Calu3 (cell line): Measurements from ENCODE around the gene INF2. TPM values are rescaled to one million over a fixed set of nuclear protein-coding genes. Genes with fewer than 3 reads are reported as not detected.

Experiments used
- BruUV-seq: library from RNA; stranded (reverse); fragments of 400-500 nt; replicated peaks from 2 replicates; lab custom pipeline; 2021; lab: Mats Ljungman, UMichigan
- CTCF ChIA-PET: fragments of 300-600 bp; sonication (Branson Sonifier 250); formaldehyde crosslinking; loops from one replicate; lab custom pipeline; 2022; ENCODE audit warnings: antibody characterized with exemption; lab: Charles Lee
- DNase-seq: peaks from one replicate; pipeline ENCODE4 v3.0.0; 2022
- H3K27ac Mint-ChIP-seq: one replicate; pipeline ENCODE4 v1.8.0; 2022; ENCODE audit warnings: mixed read lengths; ENCODE audit not compliant: unreplicated experiment
- H3K27me3 Mint-ChIP-seq: one replicate; pipeline ENCODE4 v1.8.0; 2022; ENCODE audit warnings: mixed read lengths; ENCODE audit not compliant: unreplicated experiment
- H3K36me3 Mint-ChIP-seq: one replicate; pipeline ENCODE4 v1.8.0; 2022; ENCODE audit warnings: mild to moderate bottlenecking, moderate library complexity, mixed read lengths; ENCODE audit not compliant: insufficient read depth, unreplicated experiment
- H3K4me1 Mint-ChIP-seq: one replicate; pipeline ENCODE4 v1.8.0; 2022; ENCODE audit warnings: mild to moderate bottlenecking, low read depth, mixed read lengths; ENCODE audit not compliant: unreplicated experiment
- H3K4me3 Mint-ChIP-seq: one replicate; pipeline ENCODE4 v1.8.0; 2022; ENCODE audit warnings: mild to moderate bottlenecking, low read depth, moderate library complexity, mixed read lengths; ENCODE audit not compliant: unreplicated experiment
- H3K9me3 Mint-ChIP-seq: one replicate; pipeline ENCODE4 v1.8.0; 2022; ENCODE audit warnings: low read depth, mixed read lengths; ENCODE audit not compliant: unreplicated experiment
- CTCF ChIP-seq: fragments of 200-600 bp; IDR thresholded peaks from one replicate; pipeline ENCODE4 v1.8.0; 2022; ENCODE audit warnings: antibody characterized with exemption; ENCODE audit not compliant: unreplicated experiment
- intact Hi-C: fragments of 100-400 bp; cut with micrococcal nuclease; formaldehyde crosslinking; loops from one replicate; pipeline ENCODE4 v1.10.0; 2022; ENCODE audit not compliant: unreplicated experiment
- total RNA-seq: library from RNA; stranded (reverse); gene quantifications from 2 replicates; pipeline ENCODE4 v1.2.3, GENCODE V29; 2022

The INF2 gene
- total RNA-seq, 1 experiment from 2014 or later, result 208 TPM

GRCh38 chr14:104700225-104700651 is 10.8 kb downstream of the INF2 start:
- CTCF ChIA-PET, result no interaction called here
- TF ChIP-seq CTCF, result no peak
- H3K27me3 Mint-ChIP-seq, result no peaks in the 10 kb centered on the region
- no peak overlapping the region for H3K4me3 Mint-ChIP-seq
- peaks cover 9% of the 10 kb centered on the region for H3K4me1 Mint-ChIP-seq
- H3K27ac Mint-ChIP-seq, result no peak overlapping the region
- no peaks in the 10 kb centered on the region for H3K9me3 Mint-ChIP-seq
- BruUV-seq, result no TSS peak
- peaks cover 66% of the 10 kb centered on the region for H3K36me3 Mint-ChIP-seq
- intact Hi-C loops, result no loop called here
- DNase-seq, result no peak

GRCh38 chr14:104700747-104701217 is 11.4 kb downstream of the INF2 start:
- no peak for DNase-seq
- Mint-ChIP-seq H3K4me3 (no peak overlapping the region), H3K27ac (no peak overlapping the region), H3K36me3 (peaks cover 69% of the 10 kb centered on the region), H3K9me3 (no peaks in the 10 kb centered on the region), H3K27me3 (no peaks in the 10 kb centered on the region), H3K4me1 (peaks cover 6% of the 10 kb centered on the region)
- no peak for TF ChIP-seq CTCF
- intact Hi-C loops, result no loop called here
- no TSS peak for BruUV-seq
- CTCF ChIA-PET, result no interaction called here

- Mint-ChIP-seq H3K4me3 (no peak overlapping the region), H3K4me1 (no peaks in the 10 kb centered on the region), H3K9me3 (no peaks in the 10 kb centered on the region), H3K27me3 (no peaks in the 10 kb centered on the region), H3K27ac (no peak overlapping the region), H3K36me3 (peaks cover 65% of the 10 kb centered on the region)
- TF ChIP-seq CTCF, result no peak
- intact Hi-C loops, result no loop called here
- BruUV-seq, result no TSS peak
- DNase-seq, result no peak
- CTCF ChIA-PET, result no interaction called here
Measured at GRCh38 chr14:104701383-104702076, 12.1 kb downstream of the INF2 start.

- TF ChIP-seq CTCF, result no peak
- CTCF ChIA-PET, result no interaction called here
- BruUV-seq, result no TSS peak
- DNase-seq, result no peak
- no peaks in the 10 kb centered on the region for H3K27me3 Mint-ChIP-seq
- intact Hi-C loops, result no loop called here
- no peaks in the 10 kb centered on the region for H3K9me3 Mint-ChIP-seq
- no peaks in the 10 kb centered on the region for H3K4me1 Mint-ChIP-seq
- peaks cover 70% of the 10 kb centered on the region for H3K36me3 Mint-ChIP-seq
- H3K4me3 Mint-ChIP-seq, result no peak overlapping the region
- H3K27ac Mint-ChIP-seq, result no peak overlapping the region
Measured at GRCh38 chr14:104702106-104702505, 12.7 kb downstream of the INF2 start.
